ENCODE data around the gene IFT52.

Gene IFT52

GRCh38 chr20:43690943-43691598 is 100.3 kb downstream of the IFT52 start:
- DNase-seq (ENCODE audit: low read depth in 2 of 2): no peak

GRCh38 chr20:43691928-43692524 is 101.3 kb downstream of the IFT52 start:
- DNase-seq (ENCODE audit: low read depth in 2 of 2): peak in 1 of 2 donors; percentile 18

GRCh38 chr20:43694763-43695162 is 104.0 kb downstream of the IFT52 start:
- DNase-seq (ENCODE audit: low read depth in 2 of 2): no peak

- DNase-seq (ENCODE audit: low read depth in 2 of 2): no peak
Observed at GRCh38 chr20:43695571-43695970, 104.8 kb downstream of the IFT52 start.
